GM10248 (cell line): ENCODE data around the gene ACTG1.

Experiments used
- CTCF ChIA-PET: fragments of 300-600 bp; sonication (Branson Sonifier 250); formaldehyde crosslinking; extraction: SDS; loops from one replicate; lab custom pipeline; 2021; ENCODE audit warnings: antibody characterized with exemption; lab: Yijun Ruan, JAX
- POLR2A ChIA-PET: fragments of 350-650 bp; sonication (Branson Sonifier 250); formaldehyde crosslinking; extraction: SDS; loops from one replicate; lab custom pipeline; 2020; ENCODE audit warnings: antibody characterized with exemption; lab: Yijun Ruan, JAX
- DNase-seq: peaks from one replicate; pipeline ENCODE4 v3.0.0; 2012; ENCODE audit errors: extremely low spot score
- TF ChIP-seq, protein P1 (sequence below): IDR thresholded peaks from 2 replicates; pipeline ENCODE4 v1.5.1; 2012; ENCODE audit warnings: mild to moderate bottlenecking, low read depth; ENCODE audit errors: extremely low read depth, missing control alignments, control extremely low read depth

The ACTG1 gene

GRCh38 chr17:81481815-81482505 lies 30.6 kb downstream of the ACTG1 start:
- ChIA-PET POLR2A (no interaction called here), CTCF (interaction anchor here (1.5 to 5.0 kb wide), 2 partner anchors 70 to 190 kb away, joined by 3 to 37 read pairs; no protein-coding TSS in a partner anchor)
- TF ChIP-seq, protein P1, sequence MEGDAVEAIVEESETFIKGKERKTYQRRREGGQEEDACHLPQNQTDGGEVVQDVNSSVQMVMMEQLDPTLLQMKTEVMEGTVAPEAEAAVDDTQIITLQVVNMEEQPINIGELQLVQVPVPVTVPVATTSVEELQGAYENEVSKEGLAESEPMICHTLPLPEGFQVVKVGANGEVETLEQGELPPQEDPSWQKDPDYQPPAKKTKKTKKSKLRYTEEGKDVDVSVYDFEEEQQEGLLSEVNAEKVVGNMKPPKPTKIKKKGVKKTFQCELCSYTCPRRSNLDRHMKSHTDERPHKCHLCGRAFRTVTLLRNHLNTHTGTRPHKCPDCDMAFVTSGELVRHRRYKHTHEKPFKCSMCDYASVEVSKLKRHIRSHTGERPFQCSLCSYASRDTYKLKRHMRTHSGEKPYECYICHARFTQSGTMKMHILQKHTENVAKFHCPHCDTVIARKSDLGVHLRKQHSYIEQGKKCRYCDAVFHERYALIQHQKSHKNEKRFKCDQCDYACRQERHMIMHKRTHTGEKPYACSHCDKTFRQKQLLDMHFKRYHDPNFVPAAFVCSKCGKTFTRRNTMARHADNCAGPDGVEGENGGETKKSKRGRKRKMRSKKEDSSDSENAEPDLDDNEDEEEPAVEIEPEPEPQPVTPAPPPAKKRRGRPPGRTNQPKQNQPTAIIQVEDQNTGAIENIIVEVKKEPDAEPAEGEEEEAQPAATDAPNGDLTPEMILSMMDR: no peak
- no peak for DNase-seq

- TF ChIP-seq, protein P1: no peak
- no peak for DNase-seq
- POLR2A ChIA-PET: no interaction called here
- CTCF ChIA-PET: interaction anchor here (5.0 kb wide), 1 partner anchor 189 kb away, joined by 37 read pairs; no protein-coding TSS in a partner anchor
Observed at GRCh38 chr17:81481073-81481799, 31.4 kb downstream of the ACTG1 start.

DNA sequence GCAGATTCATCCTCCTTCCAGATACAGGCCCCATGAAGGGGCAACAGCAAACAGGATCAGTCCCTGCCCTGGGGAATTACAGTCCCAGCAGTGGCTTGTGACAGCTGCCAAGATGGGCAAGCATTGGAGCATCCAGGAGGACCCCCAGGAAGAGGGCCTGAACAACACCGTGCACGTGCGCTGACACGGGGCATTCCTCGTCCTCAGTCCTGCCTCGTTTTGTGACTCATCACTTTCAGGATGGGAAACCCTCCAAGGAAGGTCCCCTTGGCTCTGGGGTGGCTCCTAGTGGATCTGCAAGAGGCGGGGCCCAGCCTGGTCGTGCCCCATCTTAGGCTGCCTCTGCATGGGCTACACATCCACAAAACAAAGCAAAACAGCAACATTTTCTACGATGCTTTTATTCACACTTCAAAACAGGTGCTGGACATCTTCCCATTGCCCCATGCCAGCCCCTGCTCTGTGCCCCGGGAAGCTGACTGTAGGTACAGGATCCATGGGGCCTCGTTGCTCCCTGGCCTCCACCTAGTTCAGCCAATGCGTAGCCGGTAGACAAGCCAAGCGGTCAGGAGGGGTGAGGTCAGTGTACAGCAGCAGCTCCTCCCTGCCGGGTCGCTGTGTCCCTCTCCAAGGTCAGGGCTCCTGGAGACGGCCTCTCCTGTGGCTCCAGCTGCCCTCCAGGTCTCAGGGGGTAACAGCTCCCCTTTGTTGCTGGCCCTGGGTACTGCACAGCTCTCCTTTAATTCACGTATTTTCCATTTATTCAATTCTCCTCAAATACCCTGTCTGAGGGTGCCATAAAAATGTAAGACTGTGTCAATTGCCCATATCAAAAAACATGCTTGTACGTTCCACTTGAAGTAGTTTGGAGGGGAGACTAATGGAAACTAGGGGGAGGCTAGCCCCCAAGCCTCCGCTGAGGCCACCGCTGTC lies 32.2 kb downstream of the ACTG1 start:
- TF ChIP-seq, protein P1: no peak
- CTCF ChIA-PET: no interaction called here
- POLR2A ChIA-PET: no interaction called here
- DNase-seq: no peak

GRCh38 chr17:81479175-81480071 lies 33.2 kb downstream of the ACTG1 start:
- no peak for DNase-seq
- POLR2A ChIA-PET: interaction anchor here (0.6 kb wide), 1 partner anchor 33 kb away, joined by 3 read pairs; the partner anchor contains the start of gene ACTG1
- CTCF ChIA-PET: no interaction called here
- TF ChIP-seq, protein P1: no peak

DNA sequence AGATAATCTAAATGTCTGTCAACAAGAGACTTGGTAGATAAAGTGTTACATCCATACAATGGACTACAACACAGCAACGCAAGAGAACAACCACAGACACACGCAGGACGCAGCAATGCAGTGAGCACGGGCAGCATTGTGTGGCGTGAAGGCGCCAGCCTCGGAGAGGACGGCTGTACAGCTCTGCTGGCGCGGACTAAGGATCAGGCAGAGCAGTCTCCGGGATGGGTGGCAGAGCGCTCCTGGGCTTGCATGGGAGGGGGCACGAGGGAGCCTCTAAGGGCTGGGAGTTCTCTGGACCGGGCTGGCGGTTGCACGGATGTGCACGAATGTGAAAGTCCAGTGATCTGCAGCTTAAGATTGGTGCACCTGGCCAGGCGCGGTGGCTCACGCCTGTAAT lies 34.5 kb downstream of the ACTG1 start:
- no peak for DNase-seq
- POLR2A ChIA-PET: interaction anchor here (0.7 kb wide), 1 partner anchor 435 kb away, joined by 3 read pairs; no protein-coding TSS in a partner anchor
- TF ChIP-seq, protein P1: no peak
- CTCF ChIA-PET: no interaction called here

GRCh38 chr17:81477173-81477572 lies 35.4 kb downstream of the ACTG1 start:
- POLR2A ChIA-PET: no interaction called here
- TF ChIP-seq, protein P1: no peak
- DNase-seq: no peak
- CTCF ChIA-PET: no interaction called here
